Caco-2 (cell line): ENCODE results near the gene HECA. TPM values are rescaled to one million over a fixed set of nuclear protein-coding genes. Genes with fewer than 3 reads are reported as not detected.

Source experiments
- BruUV-seq: library from RNA; stranded (reverse); fragments of 400-500 nt; replicated peaks from 2 replicates; lab custom pipeline; 2021; lab: Mats Ljungman, UMichigan
- CTCF ChIA-PET: fragments of 300-600 bp; sonication (Branson Sonifier 250); formaldehyde crosslinking; loops from one replicate; lab custom pipeline; 2022; ENCODE audit warnings: antibody characterized with exemption; lab: Charles Lee
- POLR2A ChIA-PET: fragments of 300-600 bp; sonication (Branson Sonifier 250); formaldehyde crosslinking; loops from one replicate; lab custom pipeline; 2022; ENCODE audit warnings: antibody characterized with exemption; lab: Charles Lee
- DNase-seq, 2 experiments: peaks; one replicate each; pipeline versions ENCODE4 v3.0.0 to v3.0.0-alpha.2; 2020 to 2022
- H3K27me3 ChIP-seq: replicated peaks from 2 replicates; pipeline ENCODE4 v1.6.0; 2011; ENCODE audit warnings: low read length; ENCODE audit not compliant: control insufficient read depth, insufficient read depth
- H3K36me3 ChIP-seq: 2 replicates; pipeline ENCODE4 v1.5.1; 2011; ENCODE audit warnings: low read length; ENCODE audit not compliant: control insufficient read depth, insufficient read depth
- H3K4me1 ChIP-seq: fragments of 250-450 bp; sonication (Bioruptor Pico); 2 replicates; pipeline ENCODE4 v1.5.1; 2020; ENCODE audit warnings: mild to moderate bottlenecking
- H3K4me3 ChIP-seq: 2 replicates; pipeline ENCODE4 v1.5.1; 2011; ENCODE audit warnings: low read depth, mild to moderate bottlenecking, control low read depth, low read length
- H3K9me3 ChIP-seq: fragments of 250-450 bp; sonication (Bioruptor Pico); 2 replicates; pipeline ENCODE4 v1.5.1; 2020; ENCODE audit warnings: mild to moderate bottlenecking, moderate library complexity
- H3K27ac Mint-ChIP-seq: one replicate; pipeline ENCODE4 v1.8.0; 2022; ENCODE audit warnings: mixed read lengths; ENCODE audit not compliant: unreplicated experiment
- H3K27me3 Mint-ChIP-seq: one replicate; pipeline ENCODE4 v1.8.0; 2022; ENCODE audit warnings: mixed read lengths; ENCODE audit not compliant: insufficient read depth, unreplicated experiment
- H3K36me3 Mint-ChIP-seq: one replicate; pipeline ENCODE4 v1.8.0; 2022; ENCODE audit warnings: mild to moderate bottlenecking, mixed read lengths; ENCODE audit not compliant: insufficient read depth, unreplicated experiment
- H3K4me1 Mint-ChIP-seq: one replicate; pipeline ENCODE4 v1.8.0; 2022; ENCODE audit warnings: low read depth, mixed read lengths; ENCODE audit not compliant: unreplicated experiment
- H3K4me3 Mint-ChIP-seq: one replicate; pipeline ENCODE4 v1.8.0; 2022; ENCODE audit warnings: mild to moderate bottlenecking, moderate library complexity, mixed read lengths; ENCODE audit not compliant: unreplicated experiment
- H3K9me3 Mint-ChIP-seq: one replicate; pipeline ENCODE4 v1.8.0; 2022; ENCODE audit warnings: mixed read lengths; ENCODE audit not compliant: unreplicated experiment
- intact Hi-C: fragments of 100-400 bp; cut with micrococcal nuclease; formaldehyde crosslinking; loops from one replicate; pipeline ENCODE4 v1.10.0; 2022; ENCODE audit not compliant: unreplicated experiment
- total RNA-seq: library from RNA; stranded (reverse); gene quantifications from 2 replicates; pipeline ENCODE4 v1.2.3, GENCODE V29; 2022
- TF ChIP-seq, protein P1 (sequence below), 2 experiments: fragments of 200-600 bp in 1 of 2; IDR thresholded peaks; 1 replicate in 1 of 2; 2 replicates in 1 of 2; pipeline versions ENCODE4 v1.5.1 to v1.8.0; 2011 to 2022; ENCODE audit warnings: antibody characterized with exemption in 1 of 2, control low read depth in 1 of 2, inconsistent platforms in 1 of 2, low read depth in 1 of 2, low read length in 1 of 2, mild to moderate bottlenecking in 1 of 2, moderate library complexity in 1 of 2; ENCODE audit not compliant: insufficient read depth in 1 of 2, severe bottlenecking in 1 of 2, unreplicated experiment in 1 of 2

HECA gene
- total RNA-seq, 1 experiment from 2014 or later = 4.9 TPM

DNA sequence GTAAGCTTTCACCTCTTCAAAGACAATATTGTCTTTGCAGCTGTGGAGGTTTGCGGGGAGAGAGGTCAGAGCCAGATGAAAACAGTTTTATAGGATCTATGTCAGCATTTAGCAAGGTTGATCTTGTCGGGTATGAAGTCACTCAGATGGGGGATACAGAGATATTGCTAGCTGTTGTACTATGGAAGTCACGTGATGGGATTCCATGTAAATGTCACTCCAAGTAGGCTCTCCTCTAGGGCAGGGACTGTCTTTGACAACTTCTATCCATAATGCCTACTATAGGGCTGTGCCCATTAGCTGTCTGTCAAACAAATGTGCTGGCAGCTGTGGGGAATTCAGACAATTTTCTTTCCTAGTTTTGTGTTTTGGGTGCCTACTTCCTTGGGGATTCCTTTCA lies 54.8 kb downstream of the HECA start:
- Histone ChIP-seq H3K27me3 (no peaks in the 10 kb centered on the region), H3K4me1 (no peaks in the 10 kb centered on the region), H3K36me3 (no peaks in the 10 kb centered on the region), H3K9me3 (no peaks in the 10 kb centered on the region), H3K4me3 (no peak overlapping the region)
- H3K9me3 Mint-ChIP-seq = no peaks in the 10 kb centered on the region
- TF ChIP-seq, protein P1, sequence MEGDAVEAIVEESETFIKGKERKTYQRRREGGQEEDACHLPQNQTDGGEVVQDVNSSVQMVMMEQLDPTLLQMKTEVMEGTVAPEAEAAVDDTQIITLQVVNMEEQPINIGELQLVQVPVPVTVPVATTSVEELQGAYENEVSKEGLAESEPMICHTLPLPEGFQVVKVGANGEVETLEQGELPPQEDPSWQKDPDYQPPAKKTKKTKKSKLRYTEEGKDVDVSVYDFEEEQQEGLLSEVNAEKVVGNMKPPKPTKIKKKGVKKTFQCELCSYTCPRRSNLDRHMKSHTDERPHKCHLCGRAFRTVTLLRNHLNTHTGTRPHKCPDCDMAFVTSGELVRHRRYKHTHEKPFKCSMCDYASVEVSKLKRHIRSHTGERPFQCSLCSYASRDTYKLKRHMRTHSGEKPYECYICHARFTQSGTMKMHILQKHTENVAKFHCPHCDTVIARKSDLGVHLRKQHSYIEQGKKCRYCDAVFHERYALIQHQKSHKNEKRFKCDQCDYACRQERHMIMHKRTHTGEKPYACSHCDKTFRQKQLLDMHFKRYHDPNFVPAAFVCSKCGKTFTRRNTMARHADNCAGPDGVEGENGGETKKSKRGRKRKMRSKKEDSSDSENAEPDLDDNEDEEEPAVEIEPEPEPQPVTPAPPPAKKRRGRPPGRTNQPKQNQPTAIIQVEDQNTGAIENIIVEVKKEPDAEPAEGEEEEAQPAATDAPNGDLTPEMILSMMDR (IDR thresholded peaks at IDR 0.05; ENCODE audit: insufficient read depth in 1 of 2, low read depth in 1 of 2, low read length in 1 of 2, severe bottlenecking in 1 of 2, unreplicated experiment in 1 of 2) = no peak
- no TSS peak for BruUV-seq
- ChIA-PET POLR2A (no interaction called here), CTCF (interaction anchor here (0.6 kb wide), 2 partner anchors 18 to 132 kb away, joined by 4 to 6 read pairs; no protein-coding TSS in a partner anchor)
- H3K4me3 Mint-ChIP-seq = no peak overlapping the region
- H3K27me3 Mint-ChIP-seq = no peaks in the 10 kb centered on the region
- no peaks in the 10 kb centered on the region for H3K36me3 Mint-ChIP-seq
- H3K4me1 Mint-ChIP-seq = no peaks in the 10 kb centered on the region
- no peak overlapping the region for H3K27ac Mint-ChIP-seq
- no peak for DNase-seq
- intact Hi-C loops = no loop called here

- no TSS peak for BruUV-seq
- no peak for DNase-seq
- ChIA-PET POLR2A (no interaction called here), CTCF (no interaction called here)
- Mint-ChIP-seq H3K36me3 (no peaks in the 10 kb centered on the region), H3K27me3 (no peaks in the 10 kb centered on the region), H3K4me1 (no peaks in the 10 kb centered on the region), H3K4me3 (no peak overlapping the region), H3K27ac (no peak overlapping the region), H3K9me3 (no peaks in the 10 kb centered on the region)
- H3K4me3 ChIP-seq = no peak overlapping the region
- H3K4me1 ChIP-seq = no peaks in the 10 kb centered on the region
- TF ChIP-seq, protein P1 (IDR thresholded peaks at IDR 0.05; ENCODE audit: insufficient read depth in 1 of 2, low read depth in 1 of 2, low read length in 1 of 2, severe bottlenecking in 1 of 2, unreplicated experiment in 1 of 2) = no peak
- no peaks in the 10 kb centered on the region for H3K36me3 ChIP-seq
- intact Hi-C loops = no loop called here
- H3K9me3 ChIP-seq = no peaks in the 10 kb centered on the region
- H3K27me3 ChIP-seq = no peaks in the 10 kb centered on the region
These were observed 59.9 kb downstream of the HECA start for GRCh38 chr6:139194740-139195139.

DNA sequence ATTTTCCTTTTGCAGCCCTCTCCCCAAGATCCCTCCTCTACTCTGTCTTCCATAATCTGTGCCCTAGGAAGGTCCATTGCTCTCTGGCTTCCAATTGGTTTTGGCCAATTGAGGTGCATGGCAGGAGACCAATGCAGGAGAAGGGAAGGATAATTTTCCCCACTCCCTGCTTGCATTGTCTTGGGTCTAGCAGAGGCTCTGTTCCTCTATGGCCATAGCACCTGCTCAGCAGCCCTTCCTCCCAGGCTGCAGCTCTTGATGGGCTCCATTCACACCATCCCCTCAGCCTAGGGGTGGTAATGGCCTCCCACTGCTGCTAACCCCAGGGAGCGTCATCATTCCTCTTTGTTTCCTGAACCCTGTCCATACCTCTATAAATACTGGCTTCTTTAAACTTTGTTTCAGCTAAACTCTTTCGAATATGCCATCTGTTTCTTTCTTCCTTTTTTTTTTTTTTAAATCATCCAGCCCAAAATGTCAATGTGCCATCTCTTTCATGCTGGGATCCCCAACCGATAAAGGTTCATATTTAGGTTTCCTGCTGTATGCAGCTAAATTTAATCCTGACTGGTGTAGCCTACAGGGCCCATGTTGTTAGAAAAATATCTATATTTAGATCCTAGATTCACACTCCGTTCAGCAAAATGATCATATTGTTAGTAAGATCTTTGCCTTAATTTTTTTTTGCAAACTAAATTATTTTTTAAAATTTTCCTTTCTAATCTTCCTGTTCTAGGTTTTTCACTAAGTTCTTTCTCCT lies 63.8 kb downstream of the HECA start:
- H3K36me3 Mint-ChIP-seq = no peaks in the 10 kb centered on the region
- CTCF ChIA-PET = no interaction called here
- H3K9me3 Mint-ChIP-seq = no peaks in the 10 kb centered on the region

More for the DNA sequence above, 63.8 kb downstream of the HECA start:
- Histone ChIP-seq H3K36me3 (no peaks in the 10 kb centered on the region), H3K27me3 (no peaks in the 10 kb centered on the region), H3K4me1 (no peaks in the 10 kb centered on the region), H3K9me3 (no peaks in the 10 kb centered on the region), H3K4me3 (no peak overlapping the region)
- BruUV-seq = no TSS peak
- TF ChIP-seq, protein P1 (IDR thresholded peaks at IDR 0.05; ENCODE audit: insufficient read depth in 1 of 2, low read depth in 1 of 2, low read length in 1 of 2, severe bottlenecking in 1 of 2, unreplicated experiment in 1 of 2) = no peak
- Mint-ChIP-seq H3K27me3 (peaks cover 3% of the 10 kb centered on the region), H3K4me3 (no peak overlapping the region), H3K4me1 (no peaks in the 10 kb centered on the region), H3K27ac (no peak overlapping the region)
- intact Hi-C loops = no loop called here
- DNase-seq = no peak
- POLR2A ChIA-PET = no interaction called here
